Measurements from ENCODE around the gene FCF1. TPM values are rescaled to one million over a fixed set of nuclear protein-coding genes. Genes with fewer than 3 reads are reported as not detected.

Gene FCF1
- total and polyA plus RNA-seq, 9 of the 15 experiments (the other 6 are each of a cell fraction or from before 2014, with no cell fraction given): 6.8 to 91.9 (median 40.0) TPM

DNA sequence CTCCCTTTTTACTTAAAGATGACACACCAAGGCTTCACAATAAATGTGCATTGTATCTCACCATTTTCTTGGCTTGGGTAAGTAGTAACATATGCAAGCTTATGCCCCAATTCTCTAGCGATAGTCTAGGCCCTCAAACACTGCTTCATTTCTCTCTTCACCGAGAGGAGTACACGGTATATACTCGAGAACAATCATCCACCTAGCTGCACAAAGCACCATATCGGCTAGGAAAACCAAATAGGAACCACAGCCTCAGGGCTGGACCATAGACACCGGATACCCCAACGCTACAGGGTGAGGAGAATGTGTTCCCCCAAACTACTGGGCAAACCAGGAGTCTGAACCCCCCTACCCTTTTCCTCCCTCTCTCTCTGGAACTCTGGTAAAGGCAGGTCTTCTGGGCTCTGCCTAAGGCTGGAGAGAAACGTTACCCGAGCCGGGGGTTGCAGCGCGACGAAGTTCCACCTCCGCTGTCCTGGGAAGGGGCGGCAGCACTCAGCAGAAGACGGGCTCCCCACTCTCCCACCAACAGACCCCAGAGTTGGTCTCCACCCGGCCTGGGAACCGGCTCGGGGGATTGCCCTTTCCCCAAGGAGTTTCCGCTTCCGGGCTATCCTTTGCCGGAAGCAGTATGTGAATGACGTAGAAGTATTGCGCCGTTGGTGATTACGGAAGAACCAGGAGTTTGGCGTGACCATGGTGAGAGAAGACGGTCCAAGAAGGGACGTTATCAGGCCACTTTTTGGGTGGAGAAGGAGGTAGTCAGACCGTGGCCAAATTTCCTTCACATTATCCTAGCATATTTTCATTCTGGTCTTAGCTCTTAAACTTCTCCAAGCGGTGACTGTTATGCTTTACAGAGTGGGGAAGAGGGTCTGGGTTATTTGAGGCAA lies at the start of gene FCF1, which contains the start of gene AREL1 (continued):
- TF ChIP-seq ZBTB2 (IDR thresholded peaks at IDR 0.05): no peak
- no peak for TF ChIP-seq CREB5 (CRISPR knock-in tag; IDR thresholded peaks at IDR 0.05)
- no peak for TF ChIP-seq NFRKB (IDR thresholded peaks at IDR 0.05; ENCODE audit: low read depth)
- TF ChIP-seq ZNF280B (CRISPR knock-in tag; IDR thresholded peaks at IDR 0.05): no peak
- 0 out of 2 replicates have a peak, but pooled peaks have one; percentile 50 for TF ChIP-seq ZBTB9 (CRISPR knock-in tag; IDR thresholded peaks at IDR 0.05)
- no peak for TF ChIP-seq HMGN3 (IDR thresholded peaks at IDR 0.05; ENCODE audit: borderline replicate concordance, extremely low read depth, insufficient read length, low read depth, low read length)
- no peak for TF ChIP-seq RFX5 (IDR thresholded peaks at IDR 0.05; ENCODE audit: low read depth, low read length)
- TF ChIP-seq PHF21A (IDR thresholded peaks at IDR 0.05; ENCODE audit: borderline replicate concordance, low read depth): no peak
- no peak for TF ChIP-seq ZNF134 (CRISPR knock-in tag; conservative IDR thresholded peaks at IDR 0.05)
- TF ChIP-seq ELF1 (tag; IDR thresholded peaks at IDR 0.05): peak; percentile 96
- no peak for TF ChIP-seq GATA2 (CRISPR knock-in tag; IDR thresholded peaks at IDR 0.05)
- TF ChIP-seq ATF7 (IDR thresholded peaks at IDR 0.05): peak; percentile 72
- no peak for TF ChIP-seq TAF15 (IDR thresholded peaks at IDR 0.05; ENCODE audit: low read depth, low read length)
- no peak for TF ChIP-seq XRCC4 (IDR thresholded peaks at IDR 0.05; ENCODE audit: extremely low read depth, insufficient read depth, insufficient read length)
- TF ChIP-seq ZNF77 (CRISPR knock-in tag; IDR thresholded peaks at IDR 0.05): no peak
- TF ChIP-seq ZNF445 (CRISPR knock-in tag; IDR thresholded peaks at IDR 0.05; ENCODE audit: low read depth): no peak
- TF ChIP-seq HBP1 (CRISPR knock-in tag; IDR thresholded peaks at IDR 0.05): no peak
- TF ChIP-seq HIVEP1 (CRISPR knock-in tag; IDR thresholded peaks at IDR 0.05): 0 out of 2 replicates have a peak, but pooled peaks have one; percentile 44
